Measurements from ENCODE around the gene CTNS. TPM values are rescaled to one million over a fixed set of nuclear protein-coding genes. Genes with fewer than 3 reads are reported as not detected.

Gene CTNS
- polyA plus RNA-seq, 1 donor from 2014 or later: 8.8 TPM

DNA sequence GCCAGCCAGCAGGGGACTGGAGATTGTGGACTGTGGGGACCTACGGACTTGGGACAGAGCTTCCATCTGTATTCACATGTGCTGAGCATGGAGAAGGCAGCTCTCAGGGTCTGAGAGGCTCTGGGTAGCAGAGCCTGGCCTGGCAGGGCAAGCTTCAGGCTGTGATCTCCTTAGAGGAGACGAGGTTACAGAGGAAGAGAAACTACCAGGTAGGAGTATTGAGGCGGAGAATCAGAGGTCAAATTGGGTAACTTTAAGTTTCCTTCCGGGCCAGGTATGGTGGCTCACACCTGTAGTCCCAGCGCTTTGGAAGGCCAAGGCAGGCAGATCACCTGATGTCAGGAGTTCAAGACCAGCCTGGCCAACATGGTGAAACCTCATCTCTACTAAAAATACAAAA, 8.8 kb downstream of the CTNS start:
- H3F3A ChIP-seq (ENCODE audit: insufficient read depth, low read length, poor library complexity, severe bottlenecking): no peaks in the 10 kb centered on the region
- no peaks in the 10 kb centered on the region for H3K36me3 ChIP-seq (ENCODE audit: insufficient read depth, low read length)
- H4K20me1 ChIP-seq (ENCODE audit: insufficient read depth): no peaks in the 10 kb centered on the region
- no peaks in the 10 kb centered on the region for H3K9me2 ChIP-seq (ENCODE audit: insufficient read depth, low read length)
- no peaks in the 10 kb centered on the region for H3K27me3 ChIP-seq (ENCODE audit: insufficient read depth, low read depth, low read length)
- H3K27ac ChIP-seq (ENCODE audit: low read length): no peak overlapping the region
- TF ChIP-seq POLR2AphosphoS5 (IDR thresholded peaks at IDR 0.05) (no peak), RAD21 (conservative IDR thresholded peaks at IDR 0.05) (no peak), EZH2 (IDR thresholded peaks at IDR 0.05; ENCODE audit: borderline replicate concordance, insufficient read depth, low read length, poor library complexity, severe bottlenecking) (no peak)
- no peak overlapping the region for H3K4me3 ChIP-seq (ENCODE audit: low read length)
- no peaks in the 10 kb centered on the region for H3K9me3 ChIP-seq (ENCODE audit: low read length)
- H3K4me2 ChIP-seq (ENCODE audit: low read length): no peak overlapping the region
- no peaks in the 10 kb centered on the region for H3K79me2 ChIP-seq (replicated peaks; ENCODE audit: insufficient read depth, low read length)
- H2AFZ ChIP-seq (ENCODE audit: low read depth, low read length): no peak overlapping the region
- no peak overlapping the region for H3K9ac ChIP-seq (ENCODE audit: low read length)

- H3K4me3 ChIP-seq (ENCODE audit: low read length): no peak overlapping the region
- no peak overlapping the region for H3K27ac ChIP-seq (ENCODE audit: low read length)
- no peak overlapping the region for H3K4me2 ChIP-seq (ENCODE audit: low read length)
- TF ChIP-seq SMC3 (conservative IDR thresholded peaks at IDR 0.05; ENCODE audit: poor library complexity): no peak
- TF ChIP-seq EZH2 (IDR thresholded peaks at IDR 0.05; ENCODE audit: borderline replicate concordance, insufficient read depth, low read length, poor library complexity, severe bottlenecking): no peak
- TF ChIP-seq RAD21 (conservative IDR thresholded peaks at IDR 0.05): no peak
- TF ChIP-seq, protein P1, sequence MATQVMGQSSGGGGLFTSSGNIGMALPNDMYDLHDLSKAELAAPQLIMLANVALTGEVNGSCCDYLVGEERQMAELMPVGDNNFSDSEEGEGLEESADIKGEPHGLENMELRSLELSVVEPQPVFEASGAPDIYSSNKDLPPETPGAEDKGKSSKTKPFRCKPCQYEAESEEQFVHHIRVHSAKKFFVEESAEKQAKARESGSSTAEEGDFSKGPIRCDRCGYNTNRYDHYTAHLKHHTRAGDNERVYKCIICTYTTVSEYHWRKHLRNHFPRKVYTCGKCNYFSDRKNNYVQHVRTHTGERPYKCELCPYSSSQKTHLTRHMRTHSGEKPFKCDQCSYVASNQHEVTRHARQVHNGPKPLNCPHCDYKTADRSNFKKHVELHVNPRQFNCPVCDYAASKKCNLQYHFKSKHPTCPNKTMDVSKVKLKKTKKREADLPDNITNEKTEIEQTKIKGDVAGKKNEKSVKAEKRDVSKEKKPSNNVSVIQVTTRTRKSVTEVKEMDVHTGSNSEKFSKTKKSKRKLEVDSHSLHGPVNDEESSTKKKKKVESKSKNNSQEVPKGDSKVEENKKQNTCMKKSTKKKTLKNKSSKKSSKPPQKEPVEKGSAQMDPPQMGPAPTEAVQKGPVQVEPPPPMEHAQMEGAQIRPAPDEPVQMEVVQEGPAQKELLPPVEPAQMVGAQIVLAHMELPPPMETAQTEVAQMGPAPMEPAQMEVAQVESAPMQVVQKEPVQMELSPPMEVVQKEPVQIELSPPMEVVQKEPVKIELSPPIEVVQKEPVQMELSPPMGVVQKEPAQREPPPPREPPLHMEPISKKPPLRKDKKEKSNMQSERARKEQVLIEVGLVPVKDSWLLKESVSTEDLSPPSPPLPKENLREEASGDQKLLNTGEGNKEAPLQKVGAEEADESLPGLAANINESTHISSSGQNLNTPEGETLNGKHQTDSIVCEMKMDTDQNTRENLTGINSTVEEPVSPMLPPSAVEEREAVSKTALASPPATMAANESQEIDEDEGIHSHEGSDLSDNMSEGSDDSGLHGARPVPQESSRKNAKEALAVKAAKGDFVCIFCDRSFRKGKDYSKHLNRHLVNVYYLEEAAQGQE (IDR thresholded peaks at IDR 0.05; ENCODE audit: borderline replicate concordance): no peak
- TF ChIP-seq POLR2AphosphoS5 (IDR thresholded peaks at IDR 0.05): no peak
- TF ChIP-seq TAF1 (IDR thresholded peaks at IDR 0.05; ENCODE audit: low read depth): no peak
- no peak for TF ChIP-seq MXI1 (conservative IDR thresholded peaks at IDR 0.05; ENCODE audit: poor library complexity, severe bottlenecking)
- no peak for TF ChIP-seq EP300 (conservative IDR thresholded peaks at IDR 0.05; ENCODE audit: poor library complexity, severe bottlenecking)
- TF ChIP-seq, protein P2, sequence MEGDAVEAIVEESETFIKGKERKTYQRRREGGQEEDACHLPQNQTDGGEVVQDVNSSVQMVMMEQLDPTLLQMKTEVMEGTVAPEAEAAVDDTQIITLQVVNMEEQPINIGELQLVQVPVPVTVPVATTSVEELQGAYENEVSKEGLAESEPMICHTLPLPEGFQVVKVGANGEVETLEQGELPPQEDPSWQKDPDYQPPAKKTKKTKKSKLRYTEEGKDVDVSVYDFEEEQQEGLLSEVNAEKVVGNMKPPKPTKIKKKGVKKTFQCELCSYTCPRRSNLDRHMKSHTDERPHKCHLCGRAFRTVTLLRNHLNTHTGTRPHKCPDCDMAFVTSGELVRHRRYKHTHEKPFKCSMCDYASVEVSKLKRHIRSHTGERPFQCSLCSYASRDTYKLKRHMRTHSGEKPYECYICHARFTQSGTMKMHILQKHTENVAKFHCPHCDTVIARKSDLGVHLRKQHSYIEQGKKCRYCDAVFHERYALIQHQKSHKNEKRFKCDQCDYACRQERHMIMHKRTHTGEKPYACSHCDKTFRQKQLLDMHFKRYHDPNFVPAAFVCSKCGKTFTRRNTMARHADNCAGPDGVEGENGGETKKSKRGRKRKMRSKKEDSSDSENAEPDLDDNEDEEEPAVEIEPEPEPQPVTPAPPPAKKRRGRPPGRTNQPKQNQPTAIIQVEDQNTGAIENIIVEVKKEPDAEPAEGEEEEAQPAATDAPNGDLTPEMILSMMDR (IDR thresholded peaks at IDR 0.05; ENCODE audit: poor library complexity, severe bottlenecking): no peak
- no peak overlapping the region for H2AFZ ChIP-seq (ENCODE audit: low read depth, low read length)
- H3K9me2 ChIP-seq (ENCODE audit: insufficient read depth, low read length): no peaks in the 10 kb centered on the region
- H4K20me1 ChIP-seq (ENCODE audit: insufficient read depth): no peaks in the 10 kb centered on the region
- no peak overlapping the region for H3K9ac ChIP-seq (ENCODE audit: low read length)
- no peaks in the 10 kb centered on the region for H3K9me3 ChIP-seq (ENCODE audit: low read length)
- no peaks in the 10 kb centered on the region for H3K36me3 ChIP-seq (ENCODE audit: insufficient read depth, low read length)
- H3F3A ChIP-seq (ENCODE audit: insufficient read depth, low read length, poor library complexity, severe bottlenecking): no peaks in the 10 kb centered on the region
- H3K79me2 ChIP-seq (replicated peaks; ENCODE audit: insufficient read depth, low read length): no peaks in the 10 kb centered on the region
- no peaks in the 10 kb centered on the region for H3K27me3 ChIP-seq (ENCODE audit: insufficient read depth, low read depth, low read length)
Observed at GRCh38 chr17:3647251-3647650, 10.7 kb downstream of the CTNS start.
